ENCODE results near the gene OSBPL2. TPM values are rescaled to one million over a fixed set of nuclear protein-coding genes. Genes with fewer than 3 reads are reported as not detected.

Gene OSBPL2
- total RNA-seq, 1 experiment from 2014 or later, result 41.4 TPM

DNA sequence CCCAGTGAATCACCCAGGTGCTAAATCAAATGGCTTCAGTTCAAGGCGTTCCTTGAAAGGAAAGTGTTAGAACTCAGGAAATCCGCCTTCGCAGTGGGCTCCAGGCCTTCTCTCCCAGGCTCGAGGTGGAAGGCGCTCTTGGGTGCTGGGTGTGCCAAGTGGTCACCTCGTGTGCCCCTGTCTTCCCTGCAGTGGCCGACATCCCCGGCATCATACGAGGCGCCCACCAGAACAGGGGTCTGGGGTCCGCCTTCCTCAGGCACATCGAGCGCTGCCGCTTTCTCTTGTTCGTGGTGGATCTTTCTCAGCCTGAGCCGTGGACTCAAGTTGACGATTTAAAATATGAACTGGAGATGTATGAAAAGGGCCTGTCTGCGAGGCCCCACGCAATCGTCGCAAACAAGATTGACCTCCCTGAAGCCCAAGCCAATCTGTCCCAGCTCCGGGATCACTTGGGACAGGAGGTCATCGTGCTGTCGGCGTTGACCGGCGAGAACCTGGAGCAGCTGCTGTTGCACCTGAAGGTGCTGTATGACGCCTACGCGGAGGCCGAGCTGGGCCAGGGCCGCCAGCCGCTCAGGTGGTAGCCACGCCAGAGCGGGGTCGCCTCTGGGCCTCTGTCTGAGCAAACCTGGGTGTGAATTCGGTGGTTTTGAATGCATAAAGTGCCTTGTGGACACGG lies 37.7 kb upstream of the OSBPL2 start:
- Histone ChIP-seq H3K4me1 (ENCODE audit: control insufficient read depth, insufficient read depth, low read length) (no peaks in the 10 kb centered on the region), H3K4me3 (ENCODE audit: low read depth in 2 of 2, low read length in 2 of 2) (no peak overlapping the region), H3K27me3 (ENCODE audit: control insufficient read depth, insufficient read depth, low read length) (no peaks in the 10 kb centered on the region), H3K27ac (ENCODE audit: low read length) (no peak overlapping the region), H3K9me3 (ENCODE audit: control insufficient read depth, insufficient read depth, low read depth, low read length) (no peaks in the 10 kb centered on the region), H3K36me3 (ENCODE audit: control insufficient read depth, insufficient read depth, low read length) (peaks cover 8% of the 10 kb centered on the region)
- intact Hi-C loops (cut with micrococcal nuclease; ENCODE audit: unreplicated experiment) (no loop called here), in situ Hi-C loops (cut with HindIII; ENCODE audit: low pct_unique_long_range_greater_than_20kb, low sequenced_read_pairs) (no loop called here)
- TF ChIP-seq, protein P1, sequence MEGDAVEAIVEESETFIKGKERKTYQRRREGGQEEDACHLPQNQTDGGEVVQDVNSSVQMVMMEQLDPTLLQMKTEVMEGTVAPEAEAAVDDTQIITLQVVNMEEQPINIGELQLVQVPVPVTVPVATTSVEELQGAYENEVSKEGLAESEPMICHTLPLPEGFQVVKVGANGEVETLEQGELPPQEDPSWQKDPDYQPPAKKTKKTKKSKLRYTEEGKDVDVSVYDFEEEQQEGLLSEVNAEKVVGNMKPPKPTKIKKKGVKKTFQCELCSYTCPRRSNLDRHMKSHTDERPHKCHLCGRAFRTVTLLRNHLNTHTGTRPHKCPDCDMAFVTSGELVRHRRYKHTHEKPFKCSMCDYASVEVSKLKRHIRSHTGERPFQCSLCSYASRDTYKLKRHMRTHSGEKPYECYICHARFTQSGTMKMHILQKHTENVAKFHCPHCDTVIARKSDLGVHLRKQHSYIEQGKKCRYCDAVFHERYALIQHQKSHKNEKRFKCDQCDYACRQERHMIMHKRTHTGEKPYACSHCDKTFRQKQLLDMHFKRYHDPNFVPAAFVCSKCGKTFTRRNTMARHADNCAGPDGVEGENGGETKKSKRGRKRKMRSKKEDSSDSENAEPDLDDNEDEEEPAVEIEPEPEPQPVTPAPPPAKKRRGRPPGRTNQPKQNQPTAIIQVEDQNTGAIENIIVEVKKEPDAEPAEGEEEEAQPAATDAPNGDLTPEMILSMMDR (IDR thresholded peaks at IDR 0.05), result no peak
- POLR2A ChIA-PET, result no interaction called here
- CTCF ChIA-PET, result no interaction called here
- no TSS peak for BruUV-seq (replicated peaks)
- ATAC-seq, result no peak
- DNase-seq (ENCODE audit: low read depth, low spot score), result no peak

DNA sequence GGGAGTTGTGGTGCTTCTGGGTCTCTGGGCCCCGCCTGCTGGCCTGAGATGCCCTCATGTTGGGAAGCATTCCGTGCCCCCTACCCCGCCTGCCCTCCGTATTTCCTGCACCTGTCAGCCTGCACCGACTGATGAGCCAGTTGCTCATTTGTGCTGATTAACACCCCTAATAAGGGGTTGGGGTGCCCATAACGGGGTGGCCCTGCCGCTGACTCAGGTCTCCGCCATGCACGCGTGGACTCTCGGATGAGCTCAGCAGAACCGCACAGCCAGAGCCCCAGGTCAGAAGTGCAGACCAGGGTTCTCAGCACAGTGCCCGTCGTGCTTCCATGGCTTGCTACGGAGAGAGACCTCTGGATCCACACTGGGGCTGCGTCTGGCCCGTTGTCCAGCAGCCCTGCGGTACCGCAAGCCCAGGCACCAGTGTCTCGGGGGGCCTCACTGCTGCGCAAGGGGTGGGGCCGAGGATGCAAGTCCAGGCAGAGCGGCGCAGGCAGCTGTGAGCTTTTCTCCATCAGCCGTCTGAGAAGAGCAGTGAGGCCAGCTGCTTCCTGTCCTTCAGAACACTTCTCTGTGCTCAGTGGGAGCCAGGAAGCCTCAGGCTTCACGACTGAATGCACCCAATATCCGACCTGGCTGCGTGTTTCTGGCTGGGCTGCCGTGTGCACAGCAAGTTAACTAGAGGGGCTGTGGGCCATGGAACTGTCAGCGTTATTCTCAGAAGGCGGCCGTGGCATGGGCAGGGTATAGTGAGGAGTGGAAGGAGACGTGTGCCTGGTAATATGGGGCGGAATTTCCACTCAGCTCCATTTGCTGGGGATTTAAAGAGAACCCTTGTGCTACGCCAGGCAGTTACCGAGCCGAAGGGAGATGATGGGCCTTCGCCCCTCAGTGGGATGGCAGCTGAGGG lies 36.9 kb upstream of the OSBPL2 start:
- no peak for ATAC-seq
- no peak overlapping the region for H3K4me3 ChIP-seq (ENCODE audit: low read depth in 2 of 2, low read length in 2 of 2)
- ChIA-PET CTCF (no interaction called here), POLR2A (no interaction called here)
- no peaks in the 10 kb centered on the region for H3K27me3 ChIP-seq (ENCODE audit: control insufficient read depth, insufficient read depth, low read length)
- BruUV-seq (replicated peaks), result no TSS peak
- no peaks in the 10 kb centered on the region for H3K9me3 ChIP-seq (ENCODE audit: control insufficient read depth, insufficient read depth, low read depth, low read length)
- no peaks in the 10 kb centered on the region for H3K4me1 ChIP-seq (ENCODE audit: control insufficient read depth, insufficient read depth, low read length)
- TF ChIP-seq TCF7L2 (IDR thresholded peaks at IDR 0.05; ENCODE audit: low read depth, low read length), result no peak
- no peak for TF ChIP-seq POLR2AphosphoS5 (IDR thresholded peaks at IDR 0.05; ENCODE audit: low read depth, low read length)
- TF ChIP-seq, protein P1 (IDR thresholded peaks at IDR 0.05), result no peak
- no peak for TF ChIP-seq SIN3A (IDR thresholded peaks at IDR 0.05; ENCODE audit: borderline replicate concordance, insufficient read depth, low read depth, low read length)
- TF ChIP-seq, protein P2, sequence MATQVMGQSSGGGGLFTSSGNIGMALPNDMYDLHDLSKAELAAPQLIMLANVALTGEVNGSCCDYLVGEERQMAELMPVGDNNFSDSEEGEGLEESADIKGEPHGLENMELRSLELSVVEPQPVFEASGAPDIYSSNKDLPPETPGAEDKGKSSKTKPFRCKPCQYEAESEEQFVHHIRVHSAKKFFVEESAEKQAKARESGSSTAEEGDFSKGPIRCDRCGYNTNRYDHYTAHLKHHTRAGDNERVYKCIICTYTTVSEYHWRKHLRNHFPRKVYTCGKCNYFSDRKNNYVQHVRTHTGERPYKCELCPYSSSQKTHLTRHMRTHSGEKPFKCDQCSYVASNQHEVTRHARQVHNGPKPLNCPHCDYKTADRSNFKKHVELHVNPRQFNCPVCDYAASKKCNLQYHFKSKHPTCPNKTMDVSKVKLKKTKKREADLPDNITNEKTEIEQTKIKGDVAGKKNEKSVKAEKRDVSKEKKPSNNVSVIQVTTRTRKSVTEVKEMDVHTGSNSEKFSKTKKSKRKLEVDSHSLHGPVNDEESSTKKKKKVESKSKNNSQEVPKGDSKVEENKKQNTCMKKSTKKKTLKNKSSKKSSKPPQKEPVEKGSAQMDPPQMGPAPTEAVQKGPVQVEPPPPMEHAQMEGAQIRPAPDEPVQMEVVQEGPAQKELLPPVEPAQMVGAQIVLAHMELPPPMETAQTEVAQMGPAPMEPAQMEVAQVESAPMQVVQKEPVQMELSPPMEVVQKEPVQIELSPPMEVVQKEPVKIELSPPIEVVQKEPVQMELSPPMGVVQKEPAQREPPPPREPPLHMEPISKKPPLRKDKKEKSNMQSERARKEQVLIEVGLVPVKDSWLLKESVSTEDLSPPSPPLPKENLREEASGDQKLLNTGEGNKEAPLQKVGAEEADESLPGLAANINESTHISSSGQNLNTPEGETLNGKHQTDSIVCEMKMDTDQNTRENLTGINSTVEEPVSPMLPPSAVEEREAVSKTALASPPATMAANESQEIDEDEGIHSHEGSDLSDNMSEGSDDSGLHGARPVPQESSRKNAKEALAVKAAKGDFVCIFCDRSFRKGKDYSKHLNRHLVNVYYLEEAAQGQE (IDR thresholded peaks at IDR 0.05; ENCODE audit: insufficient read depth in 1 of 2, low read depth in 2 of 2, low read length in 1 of 2), result no peak
- H3K27ac ChIP-seq (ENCODE audit: low read length), result no peak overlapping the region
- in situ Hi-C loops (cut with HindIII; ENCODE audit: low pct_unique_long_range_greater_than_20kb, low sequenced_read_pairs), result no loop called here
- intact Hi-C loops (cut with micrococcal nuclease; ENCODE audit: unreplicated experiment), result no loop called here
- peaks cover 8% of the 10 kb centered on the region for H3K36me3 ChIP-seq (ENCODE audit: control insufficient read depth, insufficient read depth, low read length)
- no peak for DNase-seq (ENCODE audit: low read depth, low spot score)
